AML-193 (cell line): ENCODE measurements around the gene PAXX.

Source experiments
- DNase-seq, 2 experiments: peaks; one replicate each; lab custom pipeline; 2025; lab: John Stamatoyannopoulos, UW

The PAXX gene

GRCh38 chr9:136982232-136983051, 9.8 kb upstream of the PAXX start, which contains the start of gene LCNL1:
TSS of gene LCNL1 (plus strand) at chr9:136982993. CDS start at chr9:136983587, 594 bp downstream.
- no peak for DNase-seq

- no peak for DNase-seq
Measured at GRCh38 chr9:136983167-136983566, 9.1 kb upstream of the PAXX start.

- DNase-seq, result no peak
Measured at GRCh38 chr9:136983656-136984314, 8.4 kb upstream of the PAXX start.

- DNase-seq, result no peak
Measured at GRCh38 chr9:136984464-136985026, 7.7 kb upstream of the PAXX start.

- no peak for DNase-seq
Measured at GRCh38 chr9:136985027-136985602, 7.1 kb upstream of the PAXX start.

- no peak for DNase-seq
Measured at GRCh38 chr9:136985853-136986252, 6.4 kb upstream of the PAXX start.

GRCh38 chr9:136988872-136989271, 3.4 kb upstream of the PAXX start:
- no peak for DNase-seq

GRCh38 chr9:136990242-136990911, 1.8 kb upstream of the PAXX start:
- no peak for DNase-seq

- DNase-seq, result no peak
Measured at GRCh38 chr9:136992819-136993369, 672 bp downstream of the PAXX start.

GRCh38 chr9:136994180-136994887, 2.1 kb downstream of the PAXX start:
- no peak for DNase-seq

GRCh38 chr9:136994888-136995230, 2.6 kb downstream of the PAXX start:
- no peak for DNase-seq

GRCh38 chr9:136995362-136995761, 3.1 kb downstream of the PAXX start:
- no peak for DNase-seq

- DNase-seq, result no peak
Measured at GRCh38 chr9:136995772-136996311, 3.6 kb downstream of the PAXX start.

- DNase-seq, result no peak
Measured at GRCh38 chr9:136996361-136997292, 4.4 kb downstream of the PAXX start, which contains the start of gene CLIC3. TSS of gene CLIC3 (minus strand) at chr9:136996568. CDS start at chr9:136996543, 25 bp downstream.

GRCh38 chr9:136997371-136997770, 5.1 kb downstream of the PAXX start:
- DNase-seq, result no peak

- no peak for DNase-seq
Measured at GRCh38 chr9:136997830-136998234, 5.6 kb downstream of the PAXX start.

- DNase-seq, result peak; percentile 91 to 92
Measured at GRCh38 chr9:137000177-137000930, 8.1 kb downstream of the PAXX start.

- no peak for DNase-seq
Measured at GRCh38 chr9:137001857-137002645, 9.8 kb downstream of the PAXX start.
